Midbrain (tissue), 1 donor: ENCODE measurements around the gene DUSP16.

Experiments used
- DNase-seq: peaks from one replicate; lab custom pipeline; 2025; lab: John Stamatoyannopoulos, UW

DUSP16 gene

DNA sequence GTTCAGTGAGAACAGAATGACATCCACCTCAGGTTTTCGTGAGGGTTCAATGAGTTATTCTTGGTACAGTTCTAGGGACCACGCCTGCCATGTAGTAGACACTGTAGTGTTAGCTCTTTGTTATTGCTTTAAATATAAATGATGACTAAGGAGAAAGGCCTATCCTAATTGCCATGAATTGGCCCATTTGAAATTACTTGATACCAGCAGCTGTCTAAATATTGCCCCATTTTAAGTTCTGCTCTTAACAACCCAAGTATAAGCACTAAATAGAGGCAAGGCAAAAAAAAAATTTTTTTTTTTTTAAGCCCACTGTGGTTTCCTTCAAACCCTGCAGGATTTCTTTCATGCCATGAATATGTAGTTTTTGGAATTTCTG lies 121.2 kb downstream of the DUSP16 start:
- DNase-seq, result no peak

DNA sequence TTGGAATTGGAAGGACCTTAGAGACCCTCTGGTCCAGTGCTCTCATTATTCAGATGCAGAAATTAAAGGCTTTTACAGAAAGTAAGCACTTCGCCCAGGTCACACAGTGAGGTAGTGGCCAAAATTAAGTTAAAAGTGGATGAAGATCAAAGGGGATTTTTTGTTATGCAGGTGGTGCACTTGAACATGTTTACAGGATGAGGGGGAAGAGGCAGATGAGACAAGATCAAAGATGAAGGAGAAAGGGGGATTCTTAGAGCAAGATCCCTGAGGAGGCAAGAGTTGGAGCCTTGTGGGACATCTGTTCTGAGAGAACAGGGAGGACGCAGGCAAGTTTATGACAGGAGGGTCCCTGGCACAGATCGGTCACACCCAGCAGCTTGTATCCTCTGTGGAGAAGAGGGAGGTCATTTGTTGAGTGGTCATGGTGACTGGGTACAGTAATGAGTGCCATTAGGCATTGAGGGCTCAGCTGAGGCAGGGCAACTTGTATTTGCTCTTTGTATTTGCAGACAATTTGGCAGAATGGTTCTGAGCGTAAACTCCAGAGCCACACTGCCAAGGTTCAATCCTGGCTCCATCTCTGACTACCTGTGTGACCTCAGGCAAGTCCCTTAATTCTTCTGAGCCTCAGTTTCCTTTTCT lies 121.8 kb downstream of the DUSP16 start:
- no peak for DNase-seq

DNA sequence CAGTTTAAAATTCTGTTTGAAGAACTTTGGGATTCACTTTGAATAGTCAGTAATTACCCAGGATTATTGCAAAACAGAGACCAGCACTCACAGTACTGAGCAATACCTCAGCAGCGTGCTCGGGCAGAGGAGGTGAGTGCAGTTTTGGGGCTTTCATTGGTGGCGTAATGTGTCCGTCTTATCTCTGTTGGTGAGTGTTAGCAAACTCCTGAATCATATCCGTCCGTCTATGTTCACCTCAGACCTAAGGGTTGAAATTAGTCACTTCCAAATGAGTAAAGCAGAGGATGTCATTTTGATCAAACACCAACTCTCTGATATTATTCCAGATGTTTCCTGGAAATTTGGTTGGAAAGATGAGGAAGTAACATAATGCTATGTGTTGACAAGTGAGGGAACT lies 123.0 kb downstream of the DUSP16 start:
- DNase-seq, result no peak

DNA sequence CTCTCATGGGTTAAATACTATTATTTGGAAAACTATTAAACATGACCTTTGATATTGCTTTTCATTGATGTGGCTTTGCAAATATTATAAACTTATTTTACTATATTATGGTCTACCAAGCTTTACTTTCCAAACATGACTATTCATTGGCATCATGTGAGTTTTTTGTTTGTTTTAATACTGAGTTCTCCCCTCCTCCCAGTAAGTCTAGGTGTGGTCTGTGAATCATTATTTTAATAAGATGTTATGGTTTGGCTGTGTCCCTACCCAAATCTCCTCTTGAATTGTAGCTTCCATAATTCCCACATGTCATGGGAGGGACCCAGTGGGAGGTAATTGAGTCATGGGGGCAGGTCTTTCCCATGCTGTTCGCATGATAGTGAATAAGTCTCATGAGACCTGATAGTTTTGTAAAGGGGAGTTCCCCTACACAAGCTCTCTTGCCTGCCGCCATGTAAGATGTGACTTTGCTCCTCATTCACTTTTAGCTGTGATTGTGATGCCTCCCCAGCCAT lies 125.8 kb downstream of the DUSP16 start:
- no peak for DNase-seq

DNA sequence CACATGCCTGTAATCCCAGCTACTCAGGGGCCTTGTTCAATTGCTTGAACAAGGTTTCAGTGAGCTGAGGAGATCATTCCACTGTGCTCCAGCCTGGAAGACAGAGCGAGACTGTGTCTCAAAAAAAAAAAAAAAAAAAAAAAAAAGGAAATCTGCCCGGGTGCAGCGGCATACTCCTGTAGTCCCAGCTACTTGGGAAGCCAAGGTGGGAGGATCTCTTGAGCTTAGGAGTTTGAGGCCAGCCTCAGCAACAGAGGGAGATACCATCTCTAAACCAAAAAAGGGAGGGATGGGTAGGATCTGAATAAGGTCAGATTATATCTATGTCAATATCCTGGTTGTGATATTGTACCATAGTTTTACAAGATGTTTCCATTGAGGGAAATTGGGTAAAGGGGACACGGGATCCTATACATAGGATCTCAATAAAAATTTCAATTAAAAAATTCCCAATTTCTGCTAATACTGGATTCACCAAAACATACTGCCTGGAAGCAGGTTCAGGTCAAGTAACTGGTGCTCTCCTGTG lies 129.4 kb downstream of the DUSP16 start:
- no peak for DNase-seq

- DNase-seq, result no peak
Measured at GRCh38 chr12:12432364-12432763, 130.3 kb downstream of the DUSP16 start.

DNA sequence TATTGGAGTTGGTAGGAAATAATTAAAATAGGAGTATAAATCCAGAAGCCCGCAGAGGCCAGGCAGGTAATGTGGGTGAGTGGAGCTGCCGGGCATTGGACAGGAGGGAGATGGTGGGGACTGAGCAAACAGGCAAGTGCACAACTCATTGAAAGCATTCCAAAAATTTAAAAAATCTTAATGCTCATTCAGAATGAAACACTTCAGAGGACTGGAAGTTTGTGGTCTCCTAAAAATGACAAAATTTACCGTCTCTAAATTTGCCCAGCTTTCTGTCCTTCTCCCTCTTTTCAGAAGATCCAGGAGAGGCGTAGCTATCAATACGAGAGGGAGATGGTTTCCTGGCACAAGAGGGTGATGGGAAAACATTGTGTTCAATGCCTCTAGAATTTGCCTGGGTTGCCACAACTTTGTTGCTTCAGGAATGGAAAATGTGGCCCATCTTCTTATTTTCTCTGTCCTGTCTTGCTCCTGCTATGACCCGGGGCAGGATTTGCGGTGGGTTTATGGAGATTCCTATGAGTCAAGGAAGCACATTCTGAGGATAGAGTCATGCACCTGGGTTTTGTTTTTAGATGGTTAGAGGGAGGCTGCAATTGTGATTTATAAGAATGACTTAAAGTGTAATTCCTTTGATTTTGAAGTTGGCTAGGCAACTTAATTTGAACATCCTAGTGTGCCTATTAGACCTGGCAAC lies 133.6 kb downstream of the DUSP16 start:
- DNase-seq, result no peak

DNA sequence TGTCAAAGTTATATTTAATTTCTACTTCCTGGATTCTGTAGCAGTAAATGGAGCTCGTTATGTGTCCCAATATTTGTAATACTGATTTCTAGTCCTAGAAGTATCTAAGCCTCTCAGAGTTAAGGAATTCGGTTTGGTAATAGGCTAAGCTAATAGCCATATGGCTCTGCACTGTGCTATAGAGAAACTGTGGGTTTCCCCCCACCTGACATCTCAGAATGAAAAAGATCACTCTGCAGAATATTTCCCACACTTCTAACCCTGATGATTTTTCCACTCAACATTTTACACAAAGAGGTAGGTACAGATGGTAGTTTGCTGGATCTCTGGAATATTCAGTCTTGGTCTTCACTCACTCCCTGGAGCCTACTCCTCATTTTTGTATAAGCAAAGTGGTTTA lies 134.6 kb downstream of the DUSP16 start:
- DNase-seq, result no peak

- no peak for DNase-seq
Measured at GRCh38 chr12:12427568-12427967, 135.1 kb downstream of the DUSP16 start.

GRCh38 chr12:12425616-12426015 lies 137.0 kb downstream of the DUSP16 start:
- DNase-seq, result no peak

DNA sequence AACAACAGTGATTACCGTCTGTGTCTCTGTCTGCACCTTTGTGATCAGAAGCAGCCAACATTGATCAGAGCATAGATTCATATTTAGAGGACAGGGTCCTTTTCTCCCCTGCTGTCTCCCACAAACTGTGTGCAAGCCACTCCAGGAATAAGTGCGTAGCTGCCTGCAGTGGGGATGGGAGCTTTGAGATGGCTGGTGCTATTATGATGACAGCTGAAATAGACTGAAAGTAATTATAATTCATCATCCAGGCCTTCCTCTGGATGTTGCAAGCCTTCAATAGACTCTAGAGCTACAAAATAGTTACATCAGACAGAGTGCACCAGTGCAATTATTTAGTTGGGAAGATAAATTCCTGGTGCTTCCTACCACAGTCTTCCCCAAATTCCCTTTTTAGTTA lies 137.7 kb downstream of the DUSP16 start:
- DNase-seq, result no peak
